ENCODE data around the gene SLC35A2. TPM values are rescaled to one million over a fixed set of nuclear protein-coding genes. Genes with fewer than 3 reads are reported as not detected.

SLC35A2 gene
- total RNA-seq, 1 donor from 2014 or later, result 21.9 TPM

DNA sequence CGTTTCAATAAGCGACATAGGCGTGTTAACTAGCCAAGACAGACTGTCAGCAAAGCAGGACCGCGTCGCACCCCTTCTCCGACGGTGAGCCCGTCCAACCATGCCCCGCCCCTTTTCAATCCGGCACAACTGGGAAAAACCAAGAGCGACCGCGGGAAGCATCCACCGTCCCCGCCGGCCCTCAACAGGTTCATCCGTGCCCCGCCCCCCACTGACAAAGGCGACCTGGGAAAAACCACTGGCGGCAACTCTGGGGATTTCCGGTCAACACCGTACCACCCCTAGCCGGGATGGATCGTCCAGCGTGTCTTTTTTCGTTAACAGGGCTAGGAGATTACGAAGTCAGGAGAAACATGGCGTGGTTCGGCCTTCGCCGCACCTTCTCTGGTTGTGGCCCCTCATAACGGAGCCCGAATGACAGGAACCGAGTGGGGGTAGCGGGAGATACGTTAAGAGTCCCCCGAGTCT, 14.3 kb downstream of the SLC35A2 start:
- no peak for TF ChIP-seq CTCF (IDR thresholded peaks at IDR 0.05; ENCODE audit: insufficient read depth, low read length, severe bottlenecking)
- peak; percentile 50 for FAIRE-seq
- H3K27me3 ChIP-seq (ENCODE audit: control insufficient read depth, insufficient read depth, low read length), result no peaks in the 10 kb centered on the region
- DNase-seq (ENCODE audit: low read depth), result peak; percentile 48
- peaks cover 8% of the 10 kb centered on the region for H3K36me3 ChIP-seq (ENCODE audit: control insufficient read depth, insufficient read depth, low read length)
- peak overlapping the region; percentile 59 for H3K4me3 ChIP-seq (ENCODE audit: low read depth, low read length)

GRCh38 chrX:48896611-48897011, 14.8 kb downstream of the SLC35A2 start:
- Histone ChIP-seq H3K36me3 (ENCODE audit: control insufficient read depth, insufficient read depth, low read length) (peaks cover 8% of the 10 kb centered on the region), H3K27me3 (ENCODE audit: control insufficient read depth, insufficient read depth, low read length) (no peaks in the 10 kb centered on the region), H3K4me3 (ENCODE audit: low read depth, low read length) (peak overlapping the region; percentile 59)
- DNase-seq (ENCODE audit: low read depth), result no peak
- FAIRE-seq, result peak; percentile 13
- no peak for TF ChIP-seq CTCF (IDR thresholded peaks at IDR 0.05; ENCODE audit: insufficient read depth, low read length, severe bottlenecking)

GRCh38 chrX:48894891-48895290, 16.6 kb downstream of the SLC35A2 start:
- Histone ChIP-seq H3K4me3 (ENCODE audit: low read depth, low read length) (no peak overlapping the region), H3K27me3 (ENCODE audit: control insufficient read depth, insufficient read depth, low read length) (no peaks in the 10 kb centered on the region), H3K36me3 (ENCODE audit: control insufficient read depth, insufficient read depth, low read length) (peaks cover 7% of the 10 kb centered on the region)
- TF ChIP-seq CTCF (IDR thresholded peaks at IDR 0.05; ENCODE audit: insufficient read depth, low read length, severe bottlenecking), result no peak
- no peak for DNase-seq (ENCODE audit: low read depth)
- FAIRE-seq, result no peak

GRCh38 chrX:48893556-48894348, 17.7 kb downstream of the SLC35A2 start:
- TF ChIP-seq CTCF (IDR thresholded peaks at IDR 0.05; ENCODE audit: insufficient read depth, low read length, severe bottlenecking), result no peak
- DNase-seq (ENCODE audit: low read depth), result no peak
- H3K4me3 ChIP-seq (ENCODE audit: low read depth, low read length), result no peak overlapping the region
- no peaks in the 10 kb centered on the region for H3K27me3 ChIP-seq (ENCODE audit: control insufficient read depth, insufficient read depth, low read length)
- no peak for FAIRE-seq
- H3K36me3 ChIP-seq (ENCODE audit: control insufficient read depth, insufficient read depth, low read length), result peaks cover 7% of the 10 kb centered on the region

- FAIRE-seq, result no peak
Observed at GRCh38 chrX:48892896-48893295, 18.6 kb downstream of the SLC35A2 start.

More at GRCh38 chrX:48892896-48893295, 18.6 kb downstream of the SLC35A2 start:
- no peak for TF ChIP-seq CTCF (IDR thresholded peaks at IDR 0.05; ENCODE audit: insufficient read depth, low read length, severe bottlenecking)
- no peak for DNase-seq (ENCODE audit: low read depth)
- Histone ChIP-seq H3K36me3 (ENCODE audit: control insufficient read depth, insufficient read depth, low read length) (peaks cover 7% of the 10 kb centered on the region), H3K4me3 (ENCODE audit: low read depth, low read length) (no peak overlapping the region), H3K27me3 (ENCODE audit: control insufficient read depth, insufficient read depth, low read length) (no peaks in the 10 kb centered on the region)
